GM12878 (cell line): Measurements from ENCODE around the gene FBXO5. TPM values are rescaled to one million over a fixed set of nuclear protein-coding genes. Genes with fewer than 3 reads are reported as not detected.

Source experiments
- ATAC-seq: fragments of 200-7000 bp; cut with Tn5 transposase; 3 replicates; pipeline ENCODE4 v1.9.1; 2020; ENCODE audit warnings: mild to moderate bottlenecking, moderate library complexity
- Bru-seq: library from RNA; stranded (reverse); fragments of 400-500 nt; gene quantifications from one replicate; lab custom pipeline; 2021; lab: Mats Ljungman, UMichigan
- BruChase-seq, 2 experiments: library from RNA; stranded (reverse); fragments of 400-500 nt; gene quantifications; one replicate each; lab custom pipeline; 2021; lab: Mats Ljungman, UMichigan
- BruUV-seq: library from RNA; stranded (reverse); fragments of 400-500 nt; replicated peaks from 2 replicates; lab custom pipeline; 2021; lab: Mats Ljungman, UMichigan
- CTCF ChIA-PET: fragments of 300-600 bp; sonication (Branson Sonifier 250); formaldehyde crosslinking; extraction: SDS; loops from one replicate; lab custom pipeline; 2021; ENCODE audit warnings: inconsistent platforms; lab: Yijun Ruan, JAX
- POLR2A ChIA-PET: fragments of 350-600 bp; formaldehyde crosslinking; extraction: SDS; loops from one replicate; lab custom pipeline; 2021; ENCODE audit warnings: inconsistent platforms; lab: Charles Lee
- RAD21 ChIA-PET: fragments of 300-600 bp; sonication (Branson Sonifier 250); formaldehyde crosslinking; loops from one replicate; lab custom pipeline; 2023; ENCODE audit warnings: antibody characterized with exemption; ENCODE audit not compliant: unreplicated experiment; lab: Charles Lee
- SMC1A ChIA-PET: fragments of 300-600 bp; sonication (Branson Sonifier 250); formaldehyde crosslinking; loops from one replicate; lab custom pipeline; 2023; ENCODE audit not compliant: unreplicated experiment, uncharacterized antibody; lab: Charles Lee
- DNase-seq: peaks from one replicate; pipeline ENCODE4 v3.0.0-alpha.2; 2011; ENCODE audit warnings: low read depth, low spot score
- FAIRE-seq: peaks from 3 replicates; lab custom pipeline; 2011; peaks lifted over from hg19 to GRCh38; lab: Jason Lieb, UNC
- H2AFZ ChIP-seq: 2 replicates; pipeline ENCODE4 v1.6.0; 2011; ENCODE audit warnings: low read depth, low read length, control low read depth; ENCODE audit not compliant: control insufficient read depth
- H3K27ac ChIP-seq: 2 replicates; pipeline ENCODE4 v1.5.1; 2011; ENCODE audit warnings: control low read depth; ENCODE audit not compliant: control insufficient read depth, insufficient read depth
- H3K27me3 ChIP-seq, 2 experiments: replicated peaks in 1 of 2; 2 replicates each; pipeline versions ENCODE4 v1.6.0 to v1.6.1; 2011; ENCODE audit warnings: low read length in 1 of 2; ENCODE audit not compliant: control insufficient read depth in 2 of 2, insufficient read depth in 2 of 2
- H3K36me3 ChIP-seq, 2 experiments: 2 replicates each; pipeline ENCODE4 v1.5.1; 2011; ENCODE audit warnings: low read length in 1 of 2; ENCODE audit not compliant: control insufficient read depth in 2 of 2, insufficient read depth in 2 of 2
- H3K4me1 ChIP-seq: 2 replicates; pipeline ENCODE4 v1.6.1; 2011; ENCODE audit warnings: mild to moderate bottlenecking, low read length, moderate library complexity, mixed read lengths; ENCODE audit not compliant: control insufficient read depth, insufficient read depth
- H3K4me2 ChIP-seq: 2 replicates; pipeline ENCODE4 v1.6.0; 2011; ENCODE audit warnings: control low read depth; ENCODE audit not compliant: control insufficient read depth, insufficient read depth
- H3K4me3 ChIP-seq: fragments of 200-600 bp; sonication (generic); 2 replicates; pipeline ENCODE4 v1.5.1; 2016
- H3K79me2 ChIP-seq: 2 replicates; pipeline ENCODE4 v1.6.0; 2011; ENCODE audit warnings: low read length; ENCODE audit not compliant: control insufficient read depth, insufficient read depth
- H3K9ac ChIP-seq: 2 replicates; pipeline ENCODE4 v1.8.0; 2011; ENCODE audit warnings: low read length, control low read depth, mixed read lengths; ENCODE audit not compliant: control insufficient read depth, insufficient read depth
- H3K9me3 ChIP-seq: replicated peaks from 3 replicates; pipeline ENCODE4 v1.5.1; 2011; ENCODE audit warnings: mild to moderate bottlenecking, low read length; ENCODE audit not compliant: control insufficient read depth, insufficient read depth
- H4K20me1 ChIP-seq: 2 replicates; pipeline ENCODE4 v1.6.0; 2011; ENCODE audit not compliant: control insufficient read depth, insufficient read depth
- BHLHE40 ChIP-seq, 2 experiments: fragments of 450-650 bp in 1 of 2; IDR thresholded peaks; 2 replicates each; pipeline ENCODE4 v1.6.1; 2011 to 2017; ENCODE audit warnings: low read depth in 2 of 2, borderline replicate concordance in 1 of 2, improper control_type of control experiment in 1 of 2, low read length in 1 of 2, mild to moderate bottlenecking in 1 of 2
- BRCA1 ChIP-seq: IDR thresholded peaks from 2 replicates; pipeline ENCODE4 v1.6.1; 2011; ENCODE audit warnings: low read depth, low read length, improper control_type of control experiment
- CEBPB ChIP-seq, 2 experiments: fragments of 150-350 bp in 1 of 2; IDR thresholded peaks; 2 replicates each; pipeline ENCODE4 v1.6.1; 2012 to 2014; ENCODE audit warnings: low read depth in 2 of 2, low read length in 2 of 2, borderline replicate concordance in 1 of 2, inconsistent platforms in 1 of 2
- CHD1 ChIP-seq: IDR thresholded peaks from 2 replicates; pipeline ENCODE4 v1.6.1; 2012; ENCODE audit warnings: low read depth, low read length, improper control_type of control experiment
- CREM ChIP-seq: IDR thresholded peaks from 2 replicates; pipeline ENCODE4 v1.6.1; 2014; ENCODE audit warnings: antibody characterized with exemption, low read depth
- ESRRA ChIP-seq: IDR thresholded peaks from 2 replicates; pipeline ENCODE4 v1.6.1; 2012; ENCODE audit warnings: mild to moderate bottlenecking, low read length, improper control_type of control experiment
- GATAD2B ChIP-seq: fragments of 450-650 bp; conservative IDR thresholded peaks from 2 replicates; pipeline ENCODE4 v1.6.1; 2017; ENCODE audit warnings: low read depth, mild to moderate bottlenecking, moderate library complexity
- HCFC1 ChIP-seq: fragments of 150-350 bp; IDR thresholded peaks from 2 replicates; pipeline ENCODE4 v1.6.1; 2014; ENCODE audit warnings: low read length
- HDGF ChIP-seq: fragments of 450-650 bp; IDR thresholded peaks from 2 replicates; pipeline ENCODE4 v1.6.1; 2016; ENCODE audit warnings: antibody characterized with exemption
- LARP7 ChIP-seq: fragments of 450-650 bp; IDR thresholded peaks from 2 replicates; pipeline ENCODE4 v1.6.1; 2017; ENCODE audit warnings: mild to moderate bottlenecking
- MTA2 ChIP-seq: fragments of 450-650 bp; IDR thresholded peaks from 2 replicates; pipeline ENCODE4 v1.6.1; 2016; ENCODE audit warnings: low read depth, mild to moderate bottlenecking, moderate library complexity
- MXI1 ChIP-seq: fragments of 150-350 bp; IDR thresholded peaks from 2 replicates; pipeline ENCODE4 v1.6.1; 2011; ENCODE audit warnings: low read depth, mild to moderate bottlenecking, inconsistent platforms, low read length, improper control_type of control experiment
- MYC ChIP-seq: IDR thresholded peaks from 2 replicates; pipeline ENCODE4 v1.6.1; 2011; ENCODE audit warnings: mild to moderate bottlenecking, low read length, moderate library complexity, inconsistent platforms; ENCODE audit not compliant: insufficient read depth, insufficient replicate concordance, insufficient read length, severe bottlenecking
- NR2C1 ChIP-seq: fragments of 450-650 bp; IDR thresholded peaks from 2 replicates; pipeline ENCODE4 v1.6.1; 2017; ENCODE audit warnings: antibody characterized with exemption, mild to moderate bottlenecking, moderate library complexity
- SRF ChIP-seq, 2 experiments: IDR thresholded peaks; 2 replicates each; pipeline ENCODE4 v1.6.1; 2011; ENCODE audit warnings: low read depth in 2 of 2, low read length in 2 of 2, mild to moderate bottlenecking in 1 of 2, moderate library complexity in 1 of 2
- TAF1 ChIP-seq: IDR thresholded peaks from 2 replicates; pipeline ENCODE4 v1.6.1; 2011; ENCODE audit warnings: mild to moderate bottlenecking, low read depth, low read length, borderline replicate concordance
- TCF7 ChIP-seq: IDR thresholded peaks from 2 replicates; pipeline ENCODE4 v1.6.1; 2014; ENCODE audit warnings: antibody characterized with exemption, borderline replicate concordance
- WRNIP1 ChIP-seq: IDR thresholded peaks from 2 replicates; pipeline ENCODE4 v1.6.1; 2011; ENCODE audit warnings: low read depth, low read length, improper control_type of control experiment, borderline replicate concordance
- ZBED1 ChIP-seq: IDR thresholded peaks from 2 replicates; pipeline ENCODE4 v1.6.1; 2016; ENCODE audit warnings: borderline replicate concordance
- ZSCAN29 ChIP-seq: fragments of 450-650 bp; IDR thresholded peaks from 2 replicates; pipeline ENCODE4 v1.6.1; 2017; ENCODE audit warnings: mild to moderate bottlenecking, moderate library complexity
- WGBS: methylation state at CpG from one replicate; pipeline ENCODE4 v1.1.6; 2016; ENCODE audit warnings: low lambda C conversion rate; ENCODE audit not compliant: insufficient replicate concordance, insufficient coverage; ENCODE audit errors: missing lambda C conversion rate; 5-methylcytosine and 5-hydroxymethylcytosine counted together
- in situ Hi-C: fragments of 300-500 bp; cut with MboI; formaldehyde crosslinking; loops from 9 replicates; pipeline ENCODE4 v1.14.3; 2018; ENCODE audit warnings: mixed read lengths
- intact Hi-C: fragments of 100-400 bp; cut with micrococcal nuclease; formaldehyde crosslinking; loops from one replicate; pipeline ENCODE4 v1.14.2; 2022; ENCODE audit not compliant: unreplicated experiment
- long read RNA-seq, 2 experiments: library from polyadenylated mRNA; unstranded; transcript quantifications; one replicate each; pipeline ENCODE4 v2.0.0, GENCODE V29; 2019 to 2020
- polyA minus RNA-seq, 3 experiments: library from RNA; depleted of rRNA, polyadenylated mRNA; stranded (reverse); fragments of >200 nt; gene quantifications; 2 replicates each; pipeline ENCODE4 v1.2.3, GENCODE V29; 2011
- polyA plus RNA-seq, 11 experiments: library from polyadenylated mRNA; depleted of rRNA in 4 of 11; unstranded in 6 of 11; stranded (reverse) in 5 of 11; fragments of >200 nt; fragmentation: Nextera tagmentation in 4 of 11; fragmentation: Illumina TruSeq in 1 of 11; extraction: Ambion mirVana in 4 of 11; extraction: Trizol in 1 of 11; gene quantifications; 1 replicate in 1 of 11; 2 replicates in 10 of 11; pipeline versions ENCODE4 v1.2.1 to v1.2.3, GENCODE V29; 2011 to 2016; ENCODE audit warnings: inconsistent platforms in 2 of 11, missing spikeins in 2 of 11, low read depth in 1 of 11
- total RNA-seq, 4 experiments: library from RNA; depleted of rRNA in 3 of 4; stranded (reverse); fragments of >200 nt in 3 of 4; fragmentation: Illumina TruSeq in 1 of 4; extraction: Trizol in 1 of 4; gene quantifications; 2 replicates each; pipeline versions ENCODE4 v1.2.1 to v1.2.3, GENCODE V29; 2013 to 2021

FBXO5 gene
- total RNA-seq (2013; cell fraction: nucleolus; rRNA removed) = 23.9 and 24.4 TPM in 2 replicates
- total RNA-seq (2014; rRNA removed) (30.7 and 36.5 TPM in 2 replicates), total RNA-seq (2014; rRNA removed; fragmentation: Illumina TruSeq; extraction: Trizol) (48.0 and 48.2 TPM in 2 replicates), total RNA-seq (2021) (35.6 and 37.5 TPM in 2 replicates), polyA plus RNA-seq (2011; rRNA removed) (37.9 and 69.7 TPM in 2 replicates), polyA plus RNA-seq (2014; fragmentation: Illumina TruSeq; extraction: Trizol) (53.0 and 62.5 TPM in 2 replicates), polyA plus RNA-seq (2014; fragmentation: Nextera tagmentation; extraction: Ambion mirVana) (10 to 100 TPM; 13.6 to 19.3 TPM), polyA plus RNA-seq (2014; rRNA removed) (25.9 and 32.4 TPM in 2 replicates), polyA plus RNA-seq (2016; fragmentation: Nextera tagmentation; extraction: Ambion mirVana) (10 to 100 TPM; 57.2 to 62.2 TPM), polyA minus RNA-seq (2011; rRNA and poly(A)+ RNA removed) (17.4 and 23.8 TPM in 2 replicates), Bru-seq, nascent RNA (percentile 95 among the genes with signal in this experiment), BruChase-seq, experiment 1, labeled RNA remaining after a 6-hour chase (percentile 64 among the genes with signal in this experiment), BruChase-seq, experiment 2, labeled RNA remaining after a 2-hour chase (percentile 86 among the genes with signal in this experiment)
- polyA plus RNA-seq (2011; ENCODE audit: low read depth) = 12.0 TPM
- 17.2 and 19.3 TPM in 2 replicates for polyA plus RNA-seq (2011; cell fraction: cytosol; rRNA removed)
- polyA plus RNA-seq (2011; cell fraction: nucleus; rRNA removed) = 18.4 and 21.7 TPM in 2 replicates
- polyA plus RNA-seq (2012) = 20.8 and 23.5 TPM in 2 replicates
- 12.2 and 14.2 TPM in 2 replicates for polyA minus RNA-seq (2011; cell fraction: cytosol; rRNA and poly(A)+ RNA removed)
- polyA minus RNA-seq (2011; cell fraction: nucleus; rRNA and poly(A)+ RNA removed) = 15.0 and 24.7 TPM in 2 replicates
- long read RNA-seq, experiment 1, transcript FBXO5-202 (5 exons, 2,221 nt) = minor isoform, 13 of 54 reads
- long read RNA-seq, experiment 1, transcript FBXO5-201 (5 exons, 2,037 nt) = major isoform, 37 of 54 reads
- long read RNA-seq, experiment 1, partial matches to known transcripts = 3 of 54 reads
- long read RNA-seq, experiment 1, other reads (novel, unspliced or antisense) = 1 of 54 reads
- long read RNA-seq, experiment 2, transcript FBXO5-201 (5 exons, 2,037 nt) = major isoform, 224 of 360 reads
- long read RNA-seq, experiment 2, transcript FBXO5-202 (5 exons, 2,221 nt) = minor isoform, 57 of 360 reads
- long read RNA-seq, experiment 2, partial matches to known transcripts = 61 of 360 reads
- long read RNA-seq, experiment 2, other reads (novel, unspliced or antisense) = 16 of 360 reads

GRCh38 chr6:152982904-152983636 lies at the start of gene FBXO5:
TSS of gene FBXO5 (minus strand) at chr6:152983041. CDS start at chr6:152982959, 82 bp downstream.
- H3K79me2 ChIP-seq = peaks cover 83% of the 10 kb centered on the region
- peak; percentile 85 for DNase-seq
- peak; percentile 87 for ATAC-seq
- in situ Hi-C loops = loop anchor here (25.0 kb wide), 3 partner anchors 1254 to 1754 kb away; partner anchors contain the start of gene SCAF8
- RAD21 ChIA-PET = interaction anchor here (1.2 to 4.6 kb wide), 4 partner anchors 9 to 135 kb away, joined by 3 to 22 read pairs (median 6); no protein-coding TSS in a partner anchor
- POLR2A ChIA-PET = interaction anchor here (0.7 to 5.8 kb wide), 5 partner anchors 8 to 684 kb away, joined by 3 to 101 read pairs (median 5); partner anchors contain the start of gene MTRF1L
- H3K4me2 ChIP-seq = peak within 1 kb of the TSS; percentile 53
- no peaks in the 10 kb centered on the region for H3K27me3 ChIP-seq
- SMC1A ChIA-PET = interaction anchor here (1.3 to 2.0 kb wide), 3 partner anchors 14 to 29 kb away, joined by 4 to 8 read pairs (median 4); no protein-coding TSS in a partner anchor
- peak within 1 kb of the TSS; percentile 97 for H2AFZ ChIP-seq
- H3K4me3 ChIP-seq = peak within 1 kb of the TSS; percentile 92
- H3K9me3 ChIP-seq = no peaks in the 10 kb centered on the region; the same call in 2 of the 3 replicates
- under 1% methylated on average over 59 of the region's 66 CpGs for WGBS
- H3K9ac ChIP-seq = peak within 1 kb of the TSS; percentile 91
- intact Hi-C loops = loop anchor here (5.0 kb wide), 4 partner anchors 109 to 1591 kb away; partner anchors contain the start of genes RMND1 and ZBTB2
- peaks cover 5% of the 10 kb centered on the region for H3K4me1 ChIP-seq
- BruUV-seq = no TSS peak
- H3K27ac ChIP-seq = peak within 1 kb of the TSS; percentile 90
- peaks cover 0 to 8% of the 10 kb centered on the region in 2 experiments; a peak in 1 of 4 replicates for H3K36me3 ChIP-seq
- no peaks in the 10 kb centered on the region for H4K20me1 ChIP-seq
- FAIRE-seq = peak; percentile 70
- CTCF ChIA-PET = interaction anchor here (0.7 to 1.5 kb wide), 3 partner anchors 13 to 16 kb away, joined by 3 to 5 read pairs (median 3); no protein-coding TSS in a partner anchor
- TF ChIP-seq GATAD2B (peak; percentile 29; the same call in 1 of the 2 replicates), CREM (no peak), ZSCAN29 (no peak), HCFC1 (0 out of 2 replicates have a peak, but pooled peaks have one; percentile 8), WRNIP1 (no peak), MXI1 (peak; percentile 87), BRCA1 (no peak), CHD1 (no peak), ESRRA (no peak), TAF1 (peak; percentile 74), ZBED1 (no peak), NR2C1 (peak; percentile 65), TCF7 (no peak), BHLHE40 (IDR thresholded peaks at IDR 0.05; ENCODE audit: borderline replicate concordance in 1 of 2, low read depth in 2 of 2, low read length in 1 of 2) (peak; percentile 74 to 93; a peak in 3 of 4 replicates), HDGF (no peak), CEBPB (IDR thresholded peaks at IDR 0.05; ENCODE audit: borderline replicate concordance in 1 of 2, low read depth in 2 of 2, low read length in 2 of 2) (no peak), MYC (peak; percentile 66), MTA2 (no peak), LARP7 (no peak), SRF (IDR thresholded peaks at IDR 0.05; ENCODE audit: low read depth in 2 of 2, low read length in 2 of 2) (no peak)
